ENCODE data around the gene APOH. TPM values are rescaled to one million over a fixed set of nuclear protein-coding genes. Genes with fewer than 3 reads are reported as not detected.

APOH gene
- total and polyA plus RNA-seq, 2 of the 13 experiments (the other 11 are each of a cell fraction or from before 2014, with no cell fraction given): 4,846 to 5,748 TPM

DNA sequence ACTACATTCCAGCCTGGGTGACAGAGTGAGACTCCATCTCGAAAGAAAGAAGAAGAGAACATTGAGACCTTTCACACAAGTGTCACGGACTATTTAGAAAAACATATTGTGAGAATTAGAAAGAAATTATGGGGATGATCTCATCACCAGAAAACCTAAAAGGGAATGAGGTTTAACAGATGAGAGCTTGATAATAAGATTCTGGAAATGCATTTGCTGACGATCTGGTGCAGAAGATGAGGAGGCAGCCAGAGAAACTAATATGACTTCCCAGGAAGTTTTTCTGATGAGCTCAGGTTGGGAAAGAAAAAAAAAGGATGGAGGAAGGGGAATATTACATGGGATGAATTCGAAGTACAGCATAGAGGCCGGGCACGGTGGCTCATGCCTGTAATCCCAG lies 10.8 kb upstream of the APOH start:
- DNase-seq (ENCODE audit: low spot score) (no peak), FAIRE-seq (no peak), ATAC-seq (no peak)
- H4K20me1 ChIP-seq (ENCODE audit: insufficient read depth, low read length): no peaks in the 10 kb centered on the region
- ChIA-PET POLR2A (no interaction called here), CTCF (ENCODE audit: low intra/inter-chr PET ratio, low total read pairs) (no interaction called here)
- BruUV-seq (replicated peaks): no TSS peak
- H3K27ac ChIP-seq (ENCODE audit: extremely low read length, insufficient read depth, low read length): no peak overlapping the region
- no peak overlapping the region for H3K4me3 ChIP-seq (replicated peaks in 1 of 3; ENCODE audit: insufficient read depth in 1 of 3, low read depth in 2 of 3, low read length in 3 of 3)
- no peaks in the 10 kb centered on the region for H3K36me3 ChIP-seq (replicated peaks in 1 of 2; ENCODE audit: control insufficient read depth in 1 of 2, insufficient read depth in 2 of 2, low read length in 2 of 2)
- no peak overlapping the region for H2AFZ ChIP-seq (ENCODE audit: low read length)
- H3K4me2 ChIP-seq (ENCODE audit: low read depth, low read length): no peak overlapping the region
- no peaks in the 10 kb centered on the region for H3K27me3 ChIP-seq (ENCODE audit: control insufficient read depth in 1 of 2, insufficient read depth in 2 of 2, low read length in 2 of 2)
- H3K79me2 ChIP-seq (ENCODE audit: insufficient read depth, low read length): no peaks in the 10 kb centered on the region
- intact Hi-C loops (cut with micrococcal nuclease; ENCODE audit: unreplicated experiment): no loop called here
- peaks cover 34% of the 10 kb centered on the region for H3K4me1 ChIP-seq (ENCODE audit: insufficient read depth, low read length)
- WGBS (ENCODE audit: low lambda C conversion rate): 95% methylated on average over 6 of the region's 6 CpGs
- H3K9me3 ChIP-seq (ENCODE audit: low read length): no peaks in the 10 kb centered on the region
- in situ Hi-C loops (cut with HindIII; ENCODE audit: extremely low pct_ligation_motif_present, low pct_unique_long_range_greater_than_20kb): no loop called here
- no peak overlapping the region for H3K9ac ChIP-seq (ENCODE audit: insufficient read depth, low read depth, low read length)
- TF ChIP-seq ZNF747 (CRISPR knock-in tag; IDR thresholded peaks at IDR 0.05; ENCODE audit: borderline replicate concordance) (no peak), FOXA3 (CRISPR knock-in tag; IDR thresholded peaks at IDR 0.05) (no peak), PHF5A (CRISPR knock-in tag; IDR thresholded peaks at IDR 0.05; ENCODE audit: low read depth, unreplicated experiment) (no peak), PCBP1 (IDR thresholded peaks at IDR 0.05; ENCODE audit: borderline replicate concordance, low read depth, low read length) (no peak), ARID3A (IDR thresholded peaks at IDR 0.05; ENCODE audit: low read depth, low read length) (no peak), ZNF672 (CRISPR knock-in tag; IDR thresholded peaks at IDR 0.05) (no peak), ZNF274 (CRISPR knock-in tag; IDR thresholded peaks at IDR 0.05) (no peak), EEA1 (CRISPR knock-in tag; IDR thresholded peaks at IDR 0.05; ENCODE audit: borderline replicate concordance) (no peak), ZNF614 (CRISPR knock-in tag; IDR thresholded peaks at IDR 0.05; ENCODE audit: borderline replicate concordance) (no peak), ZMYM4 (CRISPR knock-in tag; IDR thresholded peaks at IDR 0.05) (no peak), DDIT3 (CRISPR knock-in tag; IDR thresholded peaks at IDR 0.05) (no peak), NKX3-1 (CRISPR knock-in tag; IDR thresholded peaks at IDR 0.05) (no peak), ZNF260 (CRISPR knock-in tag; IDR thresholded peaks at IDR 0.05; ENCODE audit: borderline replicate concordance, low read depth) (no peak), POLR2A (IDR thresholded peaks at IDR 0.05; ENCODE audit: insufficient read depth in 1 of 2, low read depth in 2 of 2, low read length in 2 of 2) (no peak)
- TF ChIP-seq, protein P1, sequence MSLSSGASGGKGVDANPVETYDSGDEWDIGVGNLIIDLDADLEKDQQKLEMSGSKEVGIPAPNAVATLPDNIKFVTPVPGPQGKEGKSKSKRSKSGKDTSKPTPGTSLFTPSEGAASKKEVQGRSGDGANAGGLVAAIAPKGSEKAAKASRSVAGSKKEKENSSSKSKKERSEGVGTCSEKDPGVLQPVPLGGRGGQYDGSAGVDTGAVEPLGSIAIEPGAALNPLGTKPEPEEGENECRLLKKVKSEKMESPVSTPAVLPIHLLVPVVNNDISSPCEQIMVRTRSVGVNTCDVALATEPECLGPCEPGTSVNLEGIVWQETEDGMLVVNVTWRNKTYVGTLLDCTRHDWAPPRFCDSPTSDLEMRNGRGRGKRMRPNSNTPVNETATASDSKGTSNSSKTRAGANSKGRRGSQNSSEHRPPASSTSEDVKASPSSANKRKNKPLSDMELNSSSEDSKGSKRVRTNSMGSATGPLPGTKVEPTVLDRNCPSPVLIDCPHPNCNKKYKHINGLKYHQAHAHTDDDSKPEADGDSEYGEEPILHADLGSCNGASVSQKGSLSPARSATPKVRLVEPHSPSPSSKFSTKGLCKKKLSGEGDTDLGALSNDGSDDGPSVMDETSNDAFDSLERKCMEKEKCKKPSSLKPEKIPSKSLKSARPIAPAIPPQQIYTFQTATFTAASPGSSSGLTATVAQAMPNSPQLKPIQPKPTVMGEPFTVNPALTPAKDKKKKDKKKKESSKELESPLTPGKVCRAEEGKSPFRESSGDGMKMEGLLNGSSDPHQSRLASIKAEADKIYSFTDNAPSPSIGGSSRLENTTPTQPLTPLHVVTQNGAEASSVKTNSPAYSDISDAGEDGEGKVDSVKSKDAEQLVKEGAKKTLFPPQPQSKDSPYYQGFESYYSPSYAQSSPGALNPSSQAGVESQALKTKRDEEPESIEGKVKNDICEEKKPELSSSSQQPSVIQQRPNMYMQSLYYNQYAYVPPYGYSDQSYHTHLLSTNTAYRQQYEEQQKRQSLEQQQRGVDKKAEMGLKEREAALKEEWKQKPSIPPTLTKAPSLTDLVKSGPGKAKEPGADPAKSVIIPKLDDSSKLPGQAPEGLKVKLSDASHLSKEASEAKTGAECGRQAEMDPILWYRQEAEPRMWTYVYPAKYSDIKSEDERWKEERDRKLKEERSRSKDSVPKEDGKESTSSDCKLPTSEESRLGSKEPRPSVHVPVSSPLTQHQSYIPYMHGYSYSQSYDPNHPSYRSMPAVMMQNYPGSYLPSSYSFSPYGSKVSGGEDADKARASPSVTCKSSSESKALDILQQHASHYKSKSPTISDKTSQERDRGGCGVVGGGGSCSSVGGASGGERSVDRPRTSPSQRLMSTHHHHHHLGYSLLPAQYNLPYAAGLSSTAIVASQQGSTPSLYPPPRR (CRISPR knock-in tag; IDR thresholded peaks at IDR 0.05; ENCODE audit: borderline replicate concordance): no peak
- TF ChIP-seq, protein P2, sequence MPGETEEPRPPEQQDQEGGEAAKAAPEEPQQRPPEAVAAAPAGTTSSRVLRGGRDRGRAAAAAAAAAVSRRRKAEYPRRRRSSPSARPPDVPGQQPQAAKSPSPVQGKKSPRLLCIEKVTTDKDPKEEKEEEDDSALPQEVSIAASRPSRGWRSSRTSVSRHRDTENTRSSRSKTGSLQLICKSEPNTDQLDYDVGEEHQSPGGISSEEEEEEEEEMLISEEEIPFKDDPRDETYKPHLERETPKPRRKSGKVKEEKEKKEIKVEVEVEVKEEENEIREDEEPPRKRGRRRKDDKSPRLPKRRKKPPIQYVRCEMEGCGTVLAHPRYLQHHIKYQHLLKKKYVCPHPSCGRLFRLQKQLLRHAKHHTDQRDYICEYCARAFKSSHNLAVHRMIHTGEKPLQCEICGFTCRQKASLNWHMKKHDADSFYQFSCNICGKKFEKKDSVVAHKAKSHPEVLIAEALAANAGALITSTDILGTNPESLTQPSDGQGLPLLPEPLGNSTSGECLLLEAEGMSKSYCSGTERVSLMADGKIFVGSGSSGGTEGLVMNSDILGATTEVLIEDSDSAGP (CRISPR knock-in tag; IDR thresholded peaks at IDR 0.05; ENCODE audit: borderline replicate concordance): no peak
- TF ChIP-seq, protein P3, sequence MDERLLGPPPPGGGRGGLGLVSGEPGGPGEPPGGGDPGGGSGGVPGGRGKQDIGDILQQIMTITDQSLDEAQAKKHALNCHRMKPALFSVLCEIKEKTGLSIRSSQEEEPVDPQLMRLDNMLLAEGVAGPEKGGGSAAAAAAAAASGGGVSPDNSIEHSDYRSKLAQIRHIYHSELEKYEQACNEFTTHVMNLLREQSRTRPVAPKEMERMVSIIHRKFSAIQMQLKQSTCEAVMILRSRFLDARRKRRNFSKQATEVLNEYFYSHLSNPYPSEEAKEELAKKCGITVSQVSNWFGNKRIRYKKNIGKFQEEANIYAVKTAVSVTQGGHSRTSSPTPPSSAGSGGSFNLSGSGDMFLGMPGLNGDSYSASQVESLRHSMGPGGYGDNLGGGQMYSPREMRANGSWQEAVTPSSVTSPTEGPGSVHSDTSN (CRISPR knock-in tag; IDR thresholded peaks at IDR 0.05): no peak

Data from HepG2 (cell line).